ENCODE results near the gene MSMO1. TPM values are rescaled to one million over a fixed set of nuclear protein-coding genes. Genes with fewer than 3 reads are reported as not detected.
"Not testable (repeated sequence)": the region's sequence is repeated elsewhere in the genome, so short reads cannot be mapped to it uniquely, and the experiment has no call there.

The MSMO1 gene
- total and polyA plus RNA-seq, 11 donors: 6.0 to 28.4 (median 13.2) TPM

- DNase-seq (no peak), ATAC-seq (no peak)
- intact Hi-C loops (cut with DNase I): no loop called here
- Histone ChIP-seq H3K27ac (no peak overlapping the region), H3K4me3 (no peak overlapping the region), H3K27me3 (no peaks in the 10 kb centered on the region), H3K36me3 (peaks cover 0 to 75% (median 52%) of the 10 kb centered on the region in 9 donors), H3K4me1 (peaks cover 0 to 11% (median 0%) of the 10 kb centered on the region in 12 donors), H3K9me3 (no peaks in the 10 kb centered on the region)
- TF ChIP-seq POLR2A (IDR thresholded peaks at IDR 0.05): no peak
- no peak for TF ChIP-seq CTCF (IDR thresholded peaks at IDR 0.05)
- WGBS, 4 donors: 93 to 95% (median 94%) methylated on average over 6 of the region's 6 CpGs
Observed at GRCh38 chr4:165336743-165337142, 9.3 kb downstream of the MSMO1 start.

DNA sequence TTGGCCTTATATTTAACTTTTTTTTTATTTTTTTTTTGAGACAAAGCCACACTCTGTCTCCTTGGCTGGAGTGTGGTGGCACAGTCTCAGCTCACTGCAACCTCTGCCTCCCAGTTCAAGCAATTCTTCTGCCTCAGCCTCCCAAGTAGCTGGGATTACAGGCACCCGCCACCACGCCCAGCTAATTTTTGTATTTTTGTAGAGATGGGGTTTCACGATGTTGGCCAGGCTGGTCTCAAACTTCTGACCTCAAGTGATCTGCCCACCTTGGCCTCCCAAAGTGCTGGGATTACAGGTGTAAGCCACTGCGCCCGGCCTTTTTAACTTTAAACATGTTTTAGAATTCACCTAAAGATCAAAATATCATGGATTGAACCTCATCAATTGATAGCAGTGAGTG lies 14.9 kb downstream of the MSMO1 start:
- not testable (repeated sequence) for H3K4me1 ChIP-seq, H3K27me3 ChIP-seq, H3K4me3 ChIP-seq, ATAC-seq, H3K27ac ChIP-seq, H3K9me3 ChIP-seq, DNase-seq
- intact Hi-C loops (cut with DNase I): loop anchor here in 5 of 10 donors (2.0 to 10.0 kb wide), 4 partner anchors 122 to 212 kb away; no protein-coding TSS in a partner anchor
- peaks cover 0 to 61% (median 39%) of the 10 kb centered on the region in 9 donors for H3K36me3 ChIP-seq
- 95 to 98% (median 98%) methylated on average over 5 of the region's 5 CpGs for WGBS, 4 donors

DNA sequence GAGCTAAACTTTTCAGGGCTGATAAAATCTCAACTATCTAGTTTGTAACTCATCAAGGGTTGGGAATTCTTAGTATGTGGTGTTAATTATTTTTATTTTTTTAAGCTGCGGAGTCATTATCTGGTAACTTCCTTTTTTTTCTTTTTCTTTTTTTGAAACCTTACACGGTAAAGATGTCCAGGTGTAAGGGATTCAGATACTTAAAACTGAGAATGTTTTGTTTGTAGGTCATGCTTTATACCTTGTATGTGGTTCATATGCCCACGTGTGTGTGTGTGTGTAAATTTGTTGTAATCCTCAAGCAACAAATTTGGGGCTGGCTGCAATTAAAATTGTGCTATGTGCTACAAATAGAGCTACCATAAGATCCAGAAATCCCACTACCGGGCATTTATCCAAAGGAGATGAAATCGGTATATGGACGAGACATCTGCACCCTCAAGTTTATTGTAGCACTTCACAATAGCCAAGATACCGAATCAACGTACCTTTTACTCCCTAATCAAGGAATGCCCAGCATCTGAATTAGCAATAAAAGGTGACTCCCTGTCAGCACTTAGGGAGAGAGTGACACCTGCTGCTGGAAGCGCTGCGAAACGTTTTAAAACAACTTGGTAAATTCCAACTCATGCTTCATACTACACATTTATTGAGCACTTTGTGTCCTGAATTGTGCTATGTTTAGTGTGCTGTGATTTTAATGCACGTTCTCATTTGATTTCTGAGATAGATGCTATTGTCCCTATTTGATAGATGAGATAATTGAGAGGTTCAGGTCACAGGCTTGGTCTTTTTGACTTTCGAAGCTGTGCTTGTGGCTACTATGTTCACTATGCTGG lies 16.1 kb downstream of the MSMO1 start:
- ATAC-seq (no peak), DNase-seq (no peak)
- H3K27ac ChIP-seq: no peak overlapping the region
- no peaks in the 10 kb centered on the region for H3K27me3 ChIP-seq
- H3K4me3 ChIP-seq: no peak overlapping the region
- peaks cover 0 to 52% (median 34%) of the 10 kb centered on the region in 9 donors for H3K36me3 ChIP-seq
- TF ChIP-seq CTCF (IDR thresholded peaks at IDR 0.05) (peak in 7 of 12 donors; percentile 16 to 48 (median 34)), POLR2A (IDR thresholded peaks at IDR 0.05) (no peak)
- no peaks in the 10 kb centered on the region for H3K9me3 ChIP-seq
- intact Hi-C loops (cut with DNase I): loop anchor here in 7 of 10 donors (1.0 to 10.0 kb wide), 6 partner anchors 121 to 213 kb away; no protein-coding TSS in a partner anchor
- no peaks in the 10 kb centered on the region for H3K4me1 ChIP-seq
- WGBS, 4 donors: 68 to 82% (median 73%) methylated on average over 13 of the region's 13 CpGs

- WGBS, 4 donors: 74 to 86% (median 82%) methylated on average over 10 of the region's 10 CpGs
- ATAC-seq (no peak), DNase-seq (no peak)
- no peak overlapping the region for H3K27ac ChIP-seq
- H3K36me3 ChIP-seq: peaks cover 0 to 30% (median 13%) of the 10 kb centered on the region in 9 donors
- TF ChIP-seq POLR2A (IDR thresholded peaks at IDR 0.05): no peak
- TF ChIP-seq CTCF (IDR thresholded peaks at IDR 0.05): peak in 1 of 12 donors; percentile 4
- H3K4me3 ChIP-seq: no peak overlapping the region
- intact Hi-C loops (cut with DNase I): loop anchor here in 4 of 10 donors (5.0 to 10.0 kb wide), 4 partner anchors 119 to 214 kb away; no protein-coding TSS in a partner anchor
- no peaks in the 10 kb centered on the region for H3K27me3 ChIP-seq
- no peaks in the 10 kb centered on the region for H3K4me1 ChIP-seq
- H3K9me3 ChIP-seq: no peaks in the 10 kb centered on the region
Observed at GRCh38 chr4:165345666-165346417, 18.4 kb downstream of the MSMO1 start.

Measured in heart left ventricle (tissue), 16 donors.